ENCODE measurements around the gene DNAH9. TPM values are rescaled to one million over a fixed set of nuclear protein-coding genes. Genes with fewer than 3 reads are reported as not detected.

Gene DNAH9
- total RNA-seq, 2 donors from 2014 or later = 0.52 to 9.6 TPM

GRCh38 chr17:11693284-11693683, 95.0 kb downstream of the DNAH9 start:
- no peaks in the 10 kb centered on the region for H3K27me3 ChIP-seq
- intact Hi-C loops (cut with DNase I) = no loop called here
- no peaks in the 10 kb centered on the region for H3K4me1 ChIP-seq
- no peak overlapping the region for H3K4me3 ChIP-seq
- TF ChIP-seq, protein P1, sequence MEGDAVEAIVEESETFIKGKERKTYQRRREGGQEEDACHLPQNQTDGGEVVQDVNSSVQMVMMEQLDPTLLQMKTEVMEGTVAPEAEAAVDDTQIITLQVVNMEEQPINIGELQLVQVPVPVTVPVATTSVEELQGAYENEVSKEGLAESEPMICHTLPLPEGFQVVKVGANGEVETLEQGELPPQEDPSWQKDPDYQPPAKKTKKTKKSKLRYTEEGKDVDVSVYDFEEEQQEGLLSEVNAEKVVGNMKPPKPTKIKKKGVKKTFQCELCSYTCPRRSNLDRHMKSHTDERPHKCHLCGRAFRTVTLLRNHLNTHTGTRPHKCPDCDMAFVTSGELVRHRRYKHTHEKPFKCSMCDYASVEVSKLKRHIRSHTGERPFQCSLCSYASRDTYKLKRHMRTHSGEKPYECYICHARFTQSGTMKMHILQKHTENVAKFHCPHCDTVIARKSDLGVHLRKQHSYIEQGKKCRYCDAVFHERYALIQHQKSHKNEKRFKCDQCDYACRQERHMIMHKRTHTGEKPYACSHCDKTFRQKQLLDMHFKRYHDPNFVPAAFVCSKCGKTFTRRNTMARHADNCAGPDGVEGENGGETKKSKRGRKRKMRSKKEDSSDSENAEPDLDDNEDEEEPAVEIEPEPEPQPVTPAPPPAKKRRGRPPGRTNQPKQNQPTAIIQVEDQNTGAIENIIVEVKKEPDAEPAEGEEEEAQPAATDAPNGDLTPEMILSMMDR (IDR thresholded peaks at IDR 0.05) = no peak
- TF ChIP-seq POLR2A (IDR thresholded peaks at IDR 0.05) = no peak
- no peak for DNase-seq
- no peak for ATAC-seq
- H3K27ac ChIP-seq = no peak overlapping the region
- 86 to 93% methylated on average over 11 of the region's 11 CpGs for WGBS, 2 donors
- no peaks in the 10 kb centered on the region for H3K36me3 ChIP-seq (replicated peaks in 1 of 2; ENCODE audit: insufficient read depth in 1 of 2, low read depth in 2 of 2)
- H3K9me3 ChIP-seq = no peaks in the 10 kb centered on the region

- no peak for TF ChIP-seq POLR2A (IDR thresholded peaks at IDR 0.05)
- TF ChIP-seq, protein P1 (IDR thresholded peaks at IDR 0.05) = no peak
- no peaks in the 10 kb centered on the region for H3K36me3 ChIP-seq (replicated peaks in 1 of 2; ENCODE audit: insufficient read depth in 1 of 2, low read depth in 2 of 2)
- no peaks in the 10 kb centered on the region for H3K27me3 ChIP-seq
- no peak overlapping the region for H3K27ac ChIP-seq
- no peaks in the 10 kb centered on the region for H3K9me3 ChIP-seq
- 83% methylated on average over 3 of the region's 3 CpGs for WGBS, 2 donors
- DNase-seq (no peak), ATAC-seq (no peak)
- no peaks in the 10 kb centered on the region for H3K4me1 ChIP-seq
- no peak overlapping the region for H3K4me3 ChIP-seq
- intact Hi-C loops (cut with DNase I) = no loop called here
Measured at GRCh38 chr17:11700668-11701067, 102.4 kb downstream of the DNAH9 start.

DNA sequence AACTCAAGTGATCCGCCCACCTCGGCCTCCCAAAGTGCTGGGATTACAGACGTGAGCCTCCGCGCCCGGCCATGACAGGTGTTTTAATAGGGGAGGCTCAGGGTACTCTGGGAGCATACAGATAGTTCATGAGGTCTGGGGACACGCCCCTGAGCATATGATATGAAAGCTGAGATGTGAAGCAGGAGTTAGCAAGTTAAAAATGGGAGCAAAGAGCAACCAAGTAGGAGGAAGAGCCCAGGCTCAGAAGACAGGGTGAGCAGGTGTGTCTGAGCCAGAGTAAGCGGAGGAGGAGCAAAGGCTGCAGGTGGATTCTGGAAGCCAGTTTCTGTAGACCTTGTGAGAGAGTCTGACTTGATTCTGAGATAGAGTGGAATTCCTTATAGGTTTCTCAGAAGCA, 103.6 kb downstream of the DNAH9 start:
- Histone ChIP-seq H3K9me3 (no peaks in the 10 kb centered on the region), H3K36me3 (replicated peaks in 1 of 2; ENCODE audit: insufficient read depth in 1 of 2, low read depth in 2 of 2) (no peaks in the 10 kb centered on the region), H3K4me3 (no peak overlapping the region), H3K27me3 (no peaks in the 10 kb centered on the region), H3K27ac (no peak overlapping the region), H3K4me1 (no peaks in the 10 kb centered on the region)
- DNase-seq (no peak), ATAC-seq (no peak)
- intact Hi-C loops (cut with DNase I) = no loop called here
- TF ChIP-seq, protein P1 (IDR thresholded peaks at IDR 0.05) = no peak
- TF ChIP-seq POLR2A (IDR thresholded peaks at IDR 0.05) = no peak
- 50 to 70% methylated on average over 5 to 8 of the region's 8 CpGs for WGBS, 2 donors

DNA sequence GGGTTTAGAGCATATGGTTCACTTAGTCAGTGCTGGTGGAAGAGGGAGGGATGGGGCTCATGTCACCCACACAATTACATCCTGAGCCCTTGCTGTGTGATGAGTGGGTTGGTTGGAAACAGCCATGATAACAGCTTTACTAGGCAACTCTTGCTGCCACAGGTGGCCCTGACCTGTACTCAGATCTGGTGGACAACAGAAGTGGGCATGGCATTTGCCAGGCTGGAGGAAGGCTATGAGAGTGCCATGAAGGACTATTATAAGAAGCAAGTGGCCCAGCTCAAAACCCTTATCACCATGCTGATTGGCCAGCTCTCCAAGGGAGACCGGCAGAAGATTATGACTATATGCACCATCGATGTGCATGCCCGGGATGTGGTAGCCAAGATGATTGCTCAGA, 105.8 kb downstream of the DNAH9 start:
- Histone ChIP-seq H3K9me3 (no peaks in the 10 kb centered on the region), H3K27ac (no peak overlapping the region), H3K4me3 (no peak overlapping the region), H3K4me1 (no peaks in the 10 kb centered on the region), H3K36me3 (replicated peaks in 1 of 2; ENCODE audit: insufficient read depth in 1 of 2, low read depth in 2 of 2) (no peaks in the 10 kb centered on the region), H3K27me3 (no peaks in the 10 kb centered on the region)
- intact Hi-C loops (cut with DNase I) = no loop called here
- 92 to 100% methylated on average over 3 of the region's 3 CpGs for WGBS, 2 donors
- ATAC-seq = no peak
- no peak for DNase-seq
- TF ChIP-seq, protein P1 (IDR thresholded peaks at IDR 0.05) = no peak
- TF ChIP-seq POLR2A (IDR thresholded peaks at IDR 0.05) = no peak

DNA sequence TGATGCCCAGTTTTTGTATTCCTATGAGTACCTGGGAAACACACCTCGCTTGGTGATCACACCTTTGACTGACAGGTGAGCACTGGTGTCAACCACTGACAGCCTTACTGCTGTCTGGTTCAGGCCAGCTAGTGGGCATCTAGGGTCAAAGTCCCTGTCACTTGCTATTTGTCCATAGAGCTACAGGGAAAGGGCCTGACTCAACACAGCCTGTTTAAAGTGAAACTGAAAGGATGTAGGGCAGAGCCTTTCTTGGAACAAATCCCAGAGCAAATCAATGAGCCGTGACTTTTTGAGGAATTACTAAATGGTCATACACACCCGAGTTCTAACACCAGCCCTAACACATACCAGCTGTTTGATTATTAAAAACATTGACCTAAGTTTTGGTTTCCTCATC, 106.8 kb downstream of the DNAH9 start:
- no peak overlapping the region for H3K4me3 ChIP-seq
- peak overlapping the region in 1 of 4 donors; percentile 15 for H3K27ac ChIP-seq
- H3K4me1 ChIP-seq = no peaks in the 10 kb centered on the region
- 25 to 32% methylated on average over 3 of the region's 3 CpGs for WGBS, 2 donors
- H3K27me3 ChIP-seq = no peaks in the 10 kb centered on the region
- no peaks in the 10 kb centered on the region for H3K9me3 ChIP-seq
- ATAC-seq = peak; percentile 38
- H3K36me3 ChIP-seq (replicated peaks in 1 of 2; ENCODE audit: insufficient read depth in 1 of 2, low read depth in 2 of 2) = no peaks in the 10 kb centered on the region
- intact Hi-C loops (cut with DNase I) = no loop called here
- no peak for TF ChIP-seq POLR2A (IDR thresholded peaks at IDR 0.05)
- TF ChIP-seq, protein P1 (IDR thresholded peaks at IDR 0.05) = no peak
- peak in 3 of 4 donors; percentile 13 to 38 (median 14) for DNase-seq

All from body of pancreas (tissue), 4 donors.